Lung (tissue), 12 donors: ENCODE data around the gene STRAP. TPM values are rescaled to one million over a fixed set of nuclear protein-coding genes. Genes with fewer than 3 reads are reported as not detected.

Experiments
- ATAC-seq: fragments of 200-7000 bp; cut with Tn5 transposase; one replicate; pipeline ENCODE4 v1.9.1; 2020; ENCODE audit warnings: moderate number of reproducible peaks; ENCODE audit not compliant: insufficient read depth, low FRiP score
- DNase-seq, 3 donors: peaks; one replicate each; pipeline ENCODE4 v3.0.0-alpha.2; 2013 to 2017
- H3K27ac ChIP-seq, 2 donors: one replicate each; pipeline ENCODE4 v1.5.1; 2013; ENCODE audit warnings: mild to moderate bottlenecking in 2 of 2, moderate library complexity in 2 of 2, control low read depth in 1 of 2, inconsistent platforms in 1 of 2, low read depth in 1 of 2, low read length in 1 of 2
- H3K27me3 ChIP-seq, 3 donors: one replicate each; pipeline ENCODE4 v1.5.1; 2013; ENCODE audit warnings: low read length in 2 of 3; ENCODE audit not compliant: control insufficient read depth in 3 of 3, insufficient read depth in 3 of 3
- H3K36me3 ChIP-seq, 4 donors: one replicate each; pipeline ENCODE4 v1.5.1; 2013; ENCODE audit warnings: low read length in 4 of 4, mild to moderate bottlenecking in 1 of 4, moderate library complexity in 1 of 4; ENCODE audit not compliant: control insufficient read depth in 4 of 4, insufficient read depth in 4 of 4
- H3K4me1 ChIP-seq, 5 donors: one replicate each; pipeline ENCODE4 v1.5.1; 2013; ENCODE audit warnings: low read length in 5 of 5, mild to moderate bottlenecking in 2 of 5, moderate library complexity in 1 of 5; ENCODE audit not compliant: control insufficient read depth in 5 of 5, insufficient read depth in 5 of 5
- H3K4me3 ChIP-seq: one replicate; pipeline ENCODE4 v1.5.1; 2013; ENCODE audit warnings: mild to moderate bottlenecking, control low read depth, moderate library complexity
- H3K9ac ChIP-seq, 2 donors: one replicate each; pipeline ENCODE4 v1.5.1; 2013; ENCODE audit warnings: low read length in 2 of 2, control low read depth in 1 of 2; ENCODE audit not compliant: insufficient read depth in 1 of 2
- H3K9me3 ChIP-seq, 4 donors: one replicate each; pipeline ENCODE4 v1.5.1; 2013; ENCODE audit warnings: low read length in 3 of 4, mild to moderate bottlenecking in 1 of 4, moderate library complexity in 1 of 4; ENCODE audit not compliant: control insufficient read depth in 4 of 4, insufficient read depth in 3 of 4
- CTCF ChIP-seq: IDR thresholded peaks from 2 replicates; pipeline ENCODE4 v1.5.1; 2012; ENCODE audit warnings: mild to moderate bottlenecking; ENCODE audit errors: control extremely low read depth, extremely low read depth
- WGBS, 2 donors: extraction: QIAGEN DNeasy Blood & Tissue Kit; methylation state at CpG; one replicate each; pipeline ENCODE4 v1.1.7; 2013; 5-methylcytosine and 5-hydroxymethylcytosine counted together
- polyA plus RNA-seq, 2 donors: library from polyadenylated mRNA; stranded (reverse); fragments of 200-250 nt; gene quantifications; one replicate each; pipeline ENCODE4 v1.2.1, GENCODE V29; 2013
- total RNA-seq, 2 donors: library from RNA; depleted of rRNA in 1 of 2; stranded (reverse); fragments of >200 nt in 1 of 2; gene quantifications; one replicate each; pipeline ENCODE4 v1.2.1, GENCODE V29; 2014 to 2021
- donor health status: control.
- donor health status: control.
- donor health status: Bipolar disorder and iron deficiency.
- donor health status: healthy.
- donor health status: DM: yes; HTN: yes; CAD: no.

Gene STRAP
- total and polyA plus RNA-seq, 4 donors: 53.8 to 88.5 (median 82.7) TPM

GRCh38 chr12:15928870-15929571 is 46.8 kb downstream of the STRAP start:
- no peak overlapping the region for H3K4me3 ChIP-seq
- H3K9ac ChIP-seq: no peak overlapping the region
- H3K27me3 ChIP-seq: no peaks in the 10 kb centered on the region
- no peak for TF ChIP-seq CTCF
- ATAC-seq (no peak), DNase-seq (no peak)
- H3K4me1 ChIP-seq: peaks cover 0 to 9% (median 0%) of the 10 kb centered on the region in 5 donors
- no peak overlapping the region for H3K27ac ChIP-seq
- H3K9me3 ChIP-seq: no peaks in the 10 kb centered on the region
- H3K36me3 ChIP-seq: peaks cover 0 to 3% (median 0%) of the 10 kb centered on the region in 4 donors
- 74 to 83% methylated on average over 10 of the region's 10 CpGs for WGBS, 2 donors

- Histone ChIP-seq H3K9me3 (no peaks in the 10 kb centered on the region), H3K27me3 (no peaks in the 10 kb centered on the region), H3K4me3 (no peak overlapping the region), H3K4me1 (peaks cover 0 to 6% (median 0%) of the 10 kb centered on the region in 5 donors), H3K36me3 (peaks cover 0 to 3% (median 0%) of the 10 kb centered on the region in 4 donors), H3K27ac (no peak overlapping the region), H3K9ac (no peak overlapping the region)
- TF ChIP-seq CTCF: no peak
- WGBS, 2 donors: 81 to 86% methylated on average over 3 of the region's 3 CpGs
- ATAC-seq (no peak), DNase-seq (no peak)
Observed at GRCh38 chr12:15931590-15932053, 49.4 kb downstream of the STRAP start.

GRCh38 chr12:15932327-15932726 is 50.1 kb downstream of the STRAP start:
- H3K4me1 ChIP-seq: peaks cover 0 to 6% (median 0%) of the 10 kb centered on the region in 5 donors
- no peak overlapping the region for H3K9ac ChIP-seq
- WGBS, 2 donors: 96 to 98% methylated on average over 1 of the region's 1 CpG
- DNase-seq (no peak), ATAC-seq (no peak)
- peaks cover 0 to 3% (median 0%) of the 10 kb centered on the region in 4 donors for H3K36me3 ChIP-seq
- H3K4me3 ChIP-seq: no peak overlapping the region
- no peak for TF ChIP-seq CTCF
- H3K9me3 ChIP-seq: no peaks in the 10 kb centered on the region
- H3K27me3 ChIP-seq: no peaks in the 10 kb centered on the region
- H3K27ac ChIP-seq: no peak overlapping the region

- Histone ChIP-seq H3K4me1 (peaks cover 0 to 6% (median 0%) of the 10 kb centered on the region in 5 donors), H3K9ac (no peak overlapping the region), H3K27me3 (no peaks in the 10 kb centered on the region), H3K4me3 (no peak overlapping the region), H3K27ac (no peak overlapping the region), H3K36me3 (peaks cover 0 to 3% (median 0%) of the 10 kb centered on the region in 4 donors), H3K9me3 (no peaks in the 10 kb centered on the region)
- TF ChIP-seq CTCF: no peak
- no peak for DNase-seq
- no peak for ATAC-seq
- 52 to 83% methylated on average over 3 of the region's 3 CpGs for WGBS, 2 donors
Observed at GRCh38 chr12:15932971-15933370, 50.8 kb downstream of the STRAP start.
